Upper lobe of left lung (tissue), 4 donors: ENCODE measurements around the gene FIZ1.

ENCODE experiments used
- EP300 ChIP-seq, 4 donors: sonication (generic); formaldehyde crosslinking; IDR thresholded peaks; one replicate each; pipeline ENCODE4 v1.5.1; 2017; ENCODE audit warnings: antibody characterized with exemption in 4 of 4, control low read depth in 2 of 4
- TF ChIP-seq, protein P1 (sequence below), 6 experiments: fragments of 450-650 bp in 4 of 6; fragments of 200-600 bp in 2 of 6; sonication (generic) in 2 of 6; IDR thresholded peaks; one replicate each; pipeline ENCODE4 v1.5.1; 2016 to 2019; ENCODE audit warnings: antibody characterized with exemption in 6 of 6

- no peak for TF ChIP-seq EP300 (IDR thresholded peaks at IDR 0.05)
- TF ChIP-seq, protein P1, sequence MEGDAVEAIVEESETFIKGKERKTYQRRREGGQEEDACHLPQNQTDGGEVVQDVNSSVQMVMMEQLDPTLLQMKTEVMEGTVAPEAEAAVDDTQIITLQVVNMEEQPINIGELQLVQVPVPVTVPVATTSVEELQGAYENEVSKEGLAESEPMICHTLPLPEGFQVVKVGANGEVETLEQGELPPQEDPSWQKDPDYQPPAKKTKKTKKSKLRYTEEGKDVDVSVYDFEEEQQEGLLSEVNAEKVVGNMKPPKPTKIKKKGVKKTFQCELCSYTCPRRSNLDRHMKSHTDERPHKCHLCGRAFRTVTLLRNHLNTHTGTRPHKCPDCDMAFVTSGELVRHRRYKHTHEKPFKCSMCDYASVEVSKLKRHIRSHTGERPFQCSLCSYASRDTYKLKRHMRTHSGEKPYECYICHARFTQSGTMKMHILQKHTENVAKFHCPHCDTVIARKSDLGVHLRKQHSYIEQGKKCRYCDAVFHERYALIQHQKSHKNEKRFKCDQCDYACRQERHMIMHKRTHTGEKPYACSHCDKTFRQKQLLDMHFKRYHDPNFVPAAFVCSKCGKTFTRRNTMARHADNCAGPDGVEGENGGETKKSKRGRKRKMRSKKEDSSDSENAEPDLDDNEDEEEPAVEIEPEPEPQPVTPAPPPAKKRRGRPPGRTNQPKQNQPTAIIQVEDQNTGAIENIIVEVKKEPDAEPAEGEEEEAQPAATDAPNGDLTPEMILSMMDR (IDR thresholded peaks at IDR 0.05), result no peak
Observed at GRCh38 chr19:55601084-55601483, 1.8 kb upstream of the FIZ1 start.
